SK-MEL-5 (cell line): ENCODE measurements around the gene ITPA. TPM values are rescaled to one million over a fixed set of nuclear protein-coding genes. Genes with fewer than 3 reads are reported as not detected.
"Not testable (repeated sequence)": the region's sequence is repeated elsewhere in the genome, so short reads cannot be mapped to it uniquely, and the experiment has no call there.

ENCODE experiments used
- DNase-seq: peaks from one replicate; pipeline ENCODE4 v3.0.0-alpha.2; 2016; ENCODE audit warnings: low read depth, low spot score
- in situ Hi-C: cut with HindIII; loops from 2 replicates; pipeline ENCODE4 v1.10.0; 2016; ENCODE audit warnings: low sequenced_read_pairs, high pct_unique_total_duplicates, low pct_unique_long_range_greater_than_20kb
- total RNA-seq: library from RNA; depleted of rRNA; stranded (reverse); fragments of >200 nt; shearing (Covaris generic); gene quantifications from 2 replicates; pipeline ENCODE4 v1.2.3, GENCODE V29; 2014

ITPA gene
- total RNA-seq, 1 experiment from 2014 or later = 158 TPM

DNA sequence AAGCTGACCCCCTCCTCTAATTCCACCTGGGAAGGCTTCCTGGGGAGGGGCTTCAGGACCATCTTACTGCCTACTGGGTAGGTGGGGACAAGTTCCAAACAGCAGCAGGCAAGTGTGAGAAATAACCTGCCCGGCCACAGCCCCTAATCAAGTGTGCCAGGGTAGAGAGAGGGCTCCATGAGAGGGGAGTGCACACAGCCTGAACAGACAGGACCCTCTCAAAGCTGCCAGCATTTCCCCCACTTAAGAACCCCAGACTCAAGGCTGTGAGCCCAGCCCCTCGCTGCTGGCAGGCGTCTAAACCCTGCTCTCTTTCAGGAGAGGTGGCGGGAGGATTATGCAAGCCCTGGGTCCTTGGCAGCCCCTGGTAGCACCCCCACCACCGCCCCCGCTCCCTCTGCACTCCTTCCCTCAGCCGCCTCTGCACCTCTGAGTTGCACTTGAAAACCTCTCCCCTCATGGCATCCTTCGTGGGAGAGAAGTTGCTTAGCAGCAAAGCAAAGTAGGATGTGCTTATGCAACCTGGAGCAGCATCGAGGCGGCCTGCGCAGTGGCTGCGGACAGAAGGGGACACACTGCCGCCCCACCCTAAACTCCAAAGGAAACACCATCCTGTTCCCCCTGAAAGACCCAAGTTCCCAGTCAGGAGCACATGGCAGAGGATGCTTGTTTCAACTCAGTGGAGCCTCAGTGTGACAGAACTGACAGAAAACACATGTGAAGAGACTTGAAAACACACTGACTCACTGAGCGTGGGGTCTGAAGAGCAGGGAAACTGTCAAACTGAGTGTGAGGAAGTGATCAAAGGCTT, 15.3 kb upstream of the ITPA start:
- no peak for DNase-seq
- in situ Hi-C loops = no loop called here

DNA sequence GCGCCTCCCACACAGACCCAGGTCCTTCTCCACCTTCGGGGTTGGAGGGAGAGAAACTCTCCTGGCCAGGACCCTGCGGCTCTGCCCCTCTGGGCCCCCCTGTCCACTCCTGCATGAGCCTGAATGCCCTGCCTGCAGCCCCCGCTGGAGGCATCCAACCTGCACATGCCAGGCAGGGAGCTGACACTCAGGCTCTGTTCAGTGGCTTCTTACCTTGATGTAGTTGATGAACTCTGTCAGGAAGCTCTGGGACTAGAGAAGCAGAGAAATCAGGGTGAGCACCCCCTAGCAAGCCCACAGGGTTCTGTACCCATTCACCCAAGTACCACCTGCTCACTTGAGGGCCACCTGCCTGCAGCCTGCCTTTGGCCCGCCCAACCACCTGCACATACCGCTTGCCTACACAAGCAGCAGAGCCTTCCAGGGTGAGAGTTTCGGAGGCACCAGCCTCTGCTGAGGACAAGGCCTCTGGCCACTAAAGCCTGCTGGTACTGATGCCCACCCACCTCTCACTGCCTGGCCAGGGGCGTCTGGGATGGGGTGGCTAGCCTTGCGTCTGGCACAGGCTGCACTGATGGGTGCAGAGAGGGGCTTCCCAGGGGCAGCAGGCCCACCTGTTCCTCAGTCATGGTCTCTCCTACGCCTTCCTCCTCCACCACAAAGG, 14.5 kb upstream of the ITPA start:
- in situ Hi-C loops = no loop called here

GRCh38 chr20:3195590-3196237, 13.6 kb upstream of the ITPA start:
- DNase-seq = no peak
- in situ Hi-C loops = no loop called here

More for the DNA sequence above, 14.5 kb upstream of the ITPA start:
- no peak for DNase-seq

DNA sequence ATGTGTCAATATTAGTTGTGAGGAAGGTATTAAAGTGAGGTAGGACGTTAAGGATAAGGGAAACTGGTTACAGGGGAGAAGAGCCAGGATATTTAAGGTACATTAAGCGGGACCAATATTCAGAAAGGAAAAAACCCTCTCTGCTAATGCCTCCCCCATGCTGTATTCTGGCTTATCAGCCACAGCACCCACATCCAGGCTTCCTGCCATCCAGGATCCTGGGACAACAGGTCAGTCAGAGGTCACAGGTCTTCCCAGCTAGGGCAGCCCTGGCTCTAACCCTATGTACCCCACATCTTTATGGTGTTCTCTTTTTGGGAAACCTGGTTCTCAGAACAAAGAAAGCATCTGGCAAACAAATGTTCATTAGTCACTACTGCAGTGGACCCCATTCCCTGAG, 10.1 kb upstream of the ITPA start:
- no peak for DNase-seq
- in situ Hi-C loops = no loop called here

DNA sequence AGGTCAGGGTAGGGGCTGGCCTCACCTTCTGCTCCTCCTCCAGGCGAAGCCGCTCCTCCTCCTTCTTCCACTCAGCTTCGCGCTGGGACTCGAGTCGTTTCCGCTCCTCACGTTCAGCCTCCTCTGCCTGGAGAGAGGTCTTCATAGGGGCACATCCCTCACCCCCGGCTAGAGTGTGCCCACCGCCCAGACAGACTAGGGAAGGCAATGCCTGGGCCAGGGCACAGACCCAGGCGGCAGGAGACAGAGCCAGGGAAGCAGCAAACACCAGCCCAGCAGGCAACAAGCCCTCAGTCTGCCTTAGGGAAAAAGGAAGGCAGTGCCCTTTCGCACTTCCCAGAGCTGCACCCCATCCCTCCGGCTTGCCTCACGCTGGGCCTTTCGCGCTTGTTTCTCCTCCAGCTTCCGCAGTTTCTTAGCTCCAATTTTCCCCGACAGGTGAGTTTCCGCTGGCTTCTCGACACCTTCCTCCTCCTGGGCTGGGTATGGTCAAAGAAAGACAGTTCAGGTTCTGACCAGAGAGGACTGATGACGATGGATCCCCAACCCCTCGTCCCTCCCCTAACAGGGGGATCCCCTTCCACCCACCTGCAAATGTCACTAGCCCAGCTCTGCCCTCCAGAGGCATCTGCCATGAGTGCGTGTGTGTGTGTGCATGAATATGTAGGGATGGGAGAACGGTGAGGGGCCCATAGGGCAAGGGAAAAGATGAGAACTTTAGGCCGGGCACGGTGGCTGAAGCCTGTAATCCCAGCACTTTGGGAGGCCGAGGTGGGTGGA, 9.1 kb upstream of the ITPA start:
- in situ Hi-C loops = no loop called here
- DNase-seq = no peak

DNA sequence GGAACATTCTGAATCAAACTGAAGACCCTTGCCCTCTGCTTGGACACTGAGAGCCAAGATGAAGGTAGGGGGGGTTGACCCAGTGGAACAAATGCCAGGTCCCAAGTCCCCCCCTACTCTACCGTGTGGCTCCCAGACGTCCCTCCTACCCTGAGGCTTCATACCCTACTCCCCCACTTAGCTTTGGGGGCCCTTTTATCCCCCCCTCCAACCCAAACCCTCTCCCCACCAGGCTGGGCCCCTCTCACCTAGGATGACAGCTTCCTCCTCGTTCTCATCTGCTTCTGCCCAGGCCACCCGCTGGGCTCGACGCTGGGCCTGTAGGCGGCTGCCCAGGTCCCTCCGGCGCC, 6.4 kb upstream of the ITPA start:
- DNase-seq = no peak
- in situ Hi-C loops = no loop called here

GRCh38 chr20:3203315-3204123, 5.8 kb upstream of the ITPA start:
- in situ Hi-C loops = no loop called here
- no peak for DNase-seq

GRCh38 chr20:3204124-3204794, 5.0 kb upstream of the ITPA start, which contains the start of gene DDRGK1:
Gene DDRGK1 (minus strand): TSS chr20:3204682. CDS start chr20:3204627, 55 bp downstream.
- peak; percentile 88 for DNase-seq
- in situ Hi-C loops = no loop called here

DNA sequence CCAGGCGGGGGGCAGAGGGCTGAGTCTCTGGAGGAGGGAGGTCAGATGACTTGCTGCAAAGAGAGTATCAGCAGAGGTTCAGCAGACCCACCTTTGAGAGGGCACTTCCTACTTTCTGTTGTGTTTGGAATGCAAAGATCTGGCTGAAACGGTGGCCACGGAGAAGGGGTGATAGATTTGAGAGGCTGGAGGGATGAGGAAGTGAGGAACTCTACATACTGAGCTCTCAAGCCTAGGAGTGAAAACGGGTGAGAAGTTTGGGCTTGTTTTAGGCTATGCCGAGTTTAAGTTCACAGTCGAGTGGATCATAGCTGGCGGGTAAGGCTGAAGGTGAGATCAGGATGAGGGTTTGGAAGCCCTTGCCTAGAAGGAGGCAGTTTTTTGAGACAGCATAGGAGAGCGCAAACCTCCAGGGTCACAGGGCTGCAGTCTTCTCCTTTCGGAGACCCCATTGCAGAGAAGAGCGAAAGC, 477 bp upstream of the ITPA start:
- DNase-seq = peak; percentile 19
- in situ Hi-C loops = no loop called here

GRCh38 chr20:3209946-3210317, 634 bp downstream of the ITPA start:
- peak; percentile 25 for DNase-seq
- in situ Hi-C loops = no loop called here

DNA sequence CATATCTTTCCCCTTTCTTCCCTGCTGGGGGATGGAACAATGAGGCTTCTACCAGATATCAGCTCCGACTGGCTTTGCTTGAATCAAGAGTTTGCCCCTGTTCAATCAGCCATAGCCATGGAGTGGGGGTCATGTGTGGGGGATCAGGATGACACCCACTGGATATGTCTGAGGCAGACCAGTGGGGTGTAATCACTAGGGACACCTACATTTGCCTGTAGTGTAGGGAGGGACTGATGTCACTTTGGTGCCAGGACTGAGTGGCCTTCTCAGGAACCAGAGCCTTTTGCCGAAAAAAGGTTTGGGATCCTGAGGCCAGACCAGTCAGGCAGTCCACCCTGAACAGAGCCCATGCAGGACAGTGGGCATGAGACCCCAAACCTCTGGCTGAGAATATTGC, 1.0 kb downstream of the ITPA start:
- in situ Hi-C loops = no loop called here
- no peak for DNase-seq

DNA sequence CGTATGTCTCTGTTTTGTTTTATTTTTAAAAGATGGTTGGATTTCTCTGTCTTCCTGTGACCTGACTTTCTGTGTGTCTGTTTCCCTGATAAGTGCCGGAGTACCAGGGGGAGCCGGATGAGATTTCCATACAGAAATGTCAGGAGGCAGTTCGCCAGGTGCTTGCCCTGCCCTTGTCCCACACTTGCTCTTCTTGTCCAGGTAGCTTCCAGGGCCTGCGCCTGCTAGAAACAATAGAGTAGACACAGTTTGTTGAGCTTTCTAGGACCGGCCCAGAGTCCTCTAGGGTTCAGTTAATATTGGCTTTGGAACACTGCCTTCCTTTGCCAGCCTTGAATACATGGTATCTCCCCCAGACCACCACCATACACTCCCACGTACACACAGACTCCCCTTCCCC, 3.9 kb downstream of the ITPA start:
- DNase-seq = no peak
- in situ Hi-C loops = no loop called here

DNA sequence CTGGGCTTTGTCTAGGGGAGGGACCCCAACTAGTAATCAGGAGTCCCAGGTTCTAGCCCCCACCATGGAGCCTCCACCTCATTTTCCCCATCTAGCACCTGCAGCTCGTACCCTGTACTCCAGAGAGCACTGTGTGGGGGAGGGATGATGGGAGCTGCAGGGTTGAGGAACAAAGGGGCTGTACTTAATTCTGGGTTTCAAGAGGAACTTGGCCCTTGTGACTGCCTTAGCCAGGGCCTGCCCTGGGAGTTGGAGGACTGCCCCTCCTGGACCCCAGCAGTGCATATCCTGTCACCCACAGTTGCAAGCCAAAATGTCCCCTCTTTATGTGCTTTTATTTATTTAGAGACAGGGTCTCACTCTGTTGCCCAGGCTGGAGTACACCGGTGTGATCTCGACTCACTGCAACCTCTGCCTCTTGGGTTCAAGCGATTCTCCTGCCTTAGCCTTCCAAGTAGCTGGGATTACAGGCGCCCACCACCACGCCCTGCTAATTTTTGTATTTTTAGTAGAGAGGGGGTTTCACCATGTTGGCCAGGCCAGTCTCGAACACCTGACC, 6.1 kb downstream of the ITPA start:
- DNase-seq = not testable (repeated sequence)

DNA sequence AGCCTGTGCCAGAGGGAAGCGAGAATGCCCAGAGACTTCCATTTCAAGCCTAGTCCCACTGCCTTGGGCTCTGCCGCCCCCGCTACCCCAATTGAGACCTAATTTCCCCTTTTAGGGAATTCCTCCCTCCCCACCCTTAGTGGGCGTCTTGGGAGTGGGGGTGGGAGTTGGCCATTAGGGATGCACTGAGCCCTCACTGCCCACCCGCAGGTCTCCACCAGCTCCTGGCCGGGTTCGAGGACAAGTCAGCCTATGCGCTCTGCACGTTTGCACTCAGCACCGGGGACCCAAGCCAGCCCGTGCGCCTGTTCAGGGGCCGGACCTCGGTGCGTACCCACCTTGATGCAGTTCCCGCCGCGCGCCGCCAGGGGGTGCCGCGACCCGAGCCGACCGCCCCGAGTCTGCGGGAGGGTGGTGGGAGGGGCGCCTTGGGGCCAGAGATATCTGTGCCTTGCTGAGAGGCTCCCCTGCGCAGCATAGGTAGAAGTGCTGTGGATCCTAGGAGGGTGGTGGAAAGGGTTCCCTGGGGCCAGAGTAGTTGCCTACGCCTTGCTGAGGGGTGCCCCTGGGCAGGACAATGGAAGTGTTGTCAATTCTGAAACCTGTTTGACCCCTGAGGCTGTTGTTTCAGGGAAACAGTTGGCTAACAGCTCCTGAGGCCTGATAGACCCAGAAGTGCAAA, 9.2 kb downstream of the ITPA start:
- in situ Hi-C loops = no loop called here

More for the DNA sequence above, 6.1 kb downstream of the ITPA start:
- in situ Hi-C loops = not testable (repeated sequence)

GRCh38 chr20:3221398-3222226, 12.3 kb downstream of the ITPA start:
- in situ Hi-C loops = no loop called here

More for the DNA sequence above, 9.2 kb downstream of the ITPA start:
- peak; percentile 68 for DNase-seq

More at GRCh38 chr20:3221398-3222226, 12.3 kb downstream of the ITPA start:
- no peak for DNase-seq
